HG03064 (cell line): ENCODE results near the gene PFN3.
"Not testable (repeated sequence)": the region's sequence is repeated elsewhere in the genome, so short reads cannot be mapped to it uniquely, and the experiment has no call there.

Source experiments
- ATAC-seq: cut with Tn5 transposase; IDR thresholded peaks from one replicate; pipeline ENCODE4 v1.9.1; 2021; ENCODE audit warnings: low read depth; ENCODE audit not compliant: unreplicated experiment

PFN3 gene

GRCh38 chr5:177425801-177426565 is 25.5 kb upstream of the PFN3 start:
- ATAC-seq = peak; percentile 76

- ATAC-seq = no peak
These were observed 24.8 kb upstream of the PFN3 start for GRCh38 chr5:177425196-177425800.

- ATAC-seq = no peak
These were observed 23.2 kb upstream of the PFN3 start for GRCh38 chr5:177423671-177424070.

- no peak for ATAC-seq
These were observed 20.8 kb upstream of the PFN3 start for GRCh38 chr5:177421062-177421798.

- not testable (repeated sequence) for ATAC-seq
These were observed 20.0 kb upstream of the PFN3 start for GRCh38 chr5:177420472-177420871.

GRCh38 chr5:177419046-177419445 is 18.6 kb upstream of the PFN3 start:
- ATAC-seq = no peak

GRCh38 chr5:177417081-177417480 is 16.6 kb upstream of the PFN3 start:
- not testable (repeated sequence) for ATAC-seq

- ATAC-seq = no peak
These were observed 14.0 kb upstream of the PFN3 start for GRCh38 chr5:177414481-177414880.

- peak; percentile 66 for ATAC-seq
These were observed 12.3 kb upstream of the PFN3 start for GRCh38 chr5:177412603-177413233.

- ATAC-seq = no peak
These were observed 10.1 kb upstream of the PFN3 start for GRCh38 chr5:177410575-177410974.

GRCh38 chr5:177409043-177409801 is 8.8 kb upstream of the PFN3 start, which contains the start of gene F12:
TSS of gene F12 (minus strand) at chr5:177409564. CDS start at chr5:177409527, 37 bp downstream.
- no peak for ATAC-seq

- no peak for ATAC-seq
These were observed 5.3 kb upstream of the PFN3 start for GRCh38 chr5:177405805-177406204.

GRCh38 chr5:177405312-177405711 is 4.9 kb upstream of the PFN3 start:
- no peak for ATAC-seq

GRCh38 chr5:177404641-177405179 is 4.2 kb upstream of the PFN3 start:
- ATAC-seq = no peak

GRCh38 chr5:177403792-177404640 is 3.6 kb upstream of the PFN3 start:
- peak; percentile 66 for ATAC-seq

- ATAC-seq = peak; percentile 5
These were observed 2.8 kb upstream of the PFN3 start for GRCh38 chr5:177403102-177403791.

- no peak for ATAC-seq
These were observed 2.0 kb upstream of the PFN3 start for GRCh38 chr5:177402271-177403043.
